H1 (cell line): ENCODE results near the gene GRK3. TPM values are rescaled to one million over a fixed set of nuclear protein-coding genes. Genes with fewer than 3 reads are reported as not detected.

Experiments used
- ASH2L ChIP-seq: fragments of 200-600, 300-600 bp; sonication (generic); IDR thresholded peaks from one replicate; pipeline ENCODE4 v1.7.1; 2017; ENCODE audit warnings: low read length
- ATF3 ChIP-seq: IDR thresholded peaks from 2 replicates; pipeline ENCODE4 v1.6.1; 2011; ENCODE audit warnings: low read depth, mild to moderate bottlenecking, low read length; ENCODE audit not compliant: insufficient read depth
- BRCA1 ChIP-seq: IDR thresholded peaks from 2 replicates; pipeline ENCODE4 v1.6.1; 2012; ENCODE audit warnings: low read depth, low read length, improper control_type of control experiment
- CTBP2 ChIP-seq: IDR thresholded peaks from 2 replicates; pipeline ENCODE4 v1.7.0; 2011; ENCODE audit warnings: borderline replicate concordance, mild to moderate bottlenecking, moderate library complexity, mixed read lengths, low read length; ENCODE audit not compliant: insufficient read depth, insufficient read length
- EGR1 ChIP-seq: IDR thresholded peaks from 2 replicates; pipeline ENCODE4 v1.6.1; 2011; ENCODE audit warnings: low read depth, low read length, borderline replicate concordance
- FOSL1 ChIP-seq: IDR thresholded peaks from 2 replicates; pipeline ENCODE4 v1.6.1; 2011; ENCODE audit warnings: mild to moderate bottlenecking, low read depth, low read length, moderate library complexity; ENCODE audit not compliant: insufficient read depth
- JUND ChIP-seq: IDR thresholded peaks from 2 replicates; pipeline ENCODE4 v1.6.1; 2011; ENCODE audit warnings: mild to moderate bottlenecking, improper control_type of control experiment, low read length
- KDM4A ChIP-seq: IDR thresholded peaks from one replicate; pipeline ENCODE4 v1.7.1; 2012; ENCODE audit warnings: low read depth, mild to moderate bottlenecking, moderate library complexity, low read length, inconsistent platforms; ENCODE audit not compliant: severe bottlenecking
- PHF8 ChIP-seq: fragments of 200-600 bp; sonication (generic); conservative IDR thresholded peaks from 2 replicates; pipeline ENCODE4 v1.7.1; 2012; ENCODE audit warnings: low read depth, mild to moderate bottlenecking, inconsistent platforms, low read length, moderate library complexity
- POLR2AphosphoS5 ChIP-seq: IDR thresholded peaks from 2 replicates; pipeline ENCODE4 v1.6.1; 2011; ENCODE audit warnings: low read depth, low read length
- RAD21 ChIP-seq, 2 experiments: IDR thresholded peaks in 1 of 2; conservative IDR thresholded peaks in 1 of 2; 2 replicates each; pipeline ENCODE4 v1.6.1; 2011; ENCODE audit warnings: low read depth in 2 of 2, low read length in 2 of 2, improper control_type of control experiment in 1 of 2, inconsistent platforms in 1 of 2, mild to moderate bottlenecking in 1 of 2, moderate library complexity in 1 of 2
- RBBP5 ChIP-seq: IDR thresholded peaks from 2 replicates; pipeline ENCODE4 v1.7.1; 2012; ENCODE audit warnings: low read depth, mild to moderate bottlenecking, inconsistent platforms, low read length, moderate library complexity, borderline replicate concordance
- SIN3A ChIP-seq, 2 experiments: IDR thresholded peaks in 1 of 2; conservative IDR thresholded peaks in 1 of 2; 2 replicates each; pipeline ENCODE4 v1.6.1; 2011 to 2012; ENCODE audit warnings: low read length in 2 of 2, improper control_type of control experiment in 1 of 2, low read depth in 1 of 2, mild to moderate bottlenecking in 1 of 2
- SIX5 ChIP-seq: IDR thresholded peaks from 2 replicates; pipeline ENCODE4 v1.6.1; 2011; ENCODE audit warnings: mild to moderate bottlenecking, low read depth, low read length
- SP2 ChIP-seq: IDR thresholded peaks from 2 replicates; pipeline ENCODE4 v1.6.1; 2012; ENCODE audit warnings: mild to moderate bottlenecking, low read length, inconsistent platforms
- TAF1 ChIP-seq: IDR thresholded peaks from 2 replicates; pipeline ENCODE4 v1.6.1; 2011; ENCODE audit warnings: mild to moderate bottlenecking, low read depth, low read length
- TAF7 ChIP-seq: optimal IDR thresholded peaks from 2 replicates; pipeline ENCODE3; 2011; ENCODE audit warnings: low read depth, mild to moderate bottlenecking, inconsistent platforms, low read length, moderate library complexity, borderline replicate concordance
- YY1 ChIP-seq: IDR thresholded peaks from 2 replicates; pipeline ENCODE4 v1.6.1; 2011; ENCODE audit warnings: low read depth, mild to moderate bottlenecking, low read length
- polyA plus RNA-seq, 7 experiments: library from polyadenylated mRNA; depleted of rRNA in 3 of 7; stranded (reverse) in 5 of 7; unstranded in 2 of 7; fragments of >200 nt in 5 of 7; fragments of 200-250 nt in 2 of 7; gene quantifications; 1 replicate in 5 of 7; 2 replicates in 1 of 7; 4 replicates in 1 of 7; pipeline versions ENCODE4 v1.2.1 to v1.2.3, GENCODE V29; 2011 to 2013; ENCODE audit warnings: missing spikeins in 2 of 7, mixed read lengths in 2 of 7
- total RNA-seq: library from RNA; stranded (reverse); fragmentation: NEBNext Ultra II Directional; extraction: Animal tissue kit (Norgen Biotek cat#: 25700); gene quantifications from 2 replicates; pipeline ENCODE4 v1.2.1, GENCODE V29; 2021
- TF ChIP-seq, protein P1 (sequence below), 3 experiments: IDR thresholded peaks; 1 replicate in 2 of 3; 2 replicates in 1 of 3; pipeline versions ENCODE4 v1.5.1 to v1.6.1; 2011; ENCODE audit warnings: low read length in 3 of 3, mild to moderate bottlenecking in 3 of 3, inconsistent platforms in 2 of 3, low read depth in 1 of 3, moderate library complexity in 1 of 3; ENCODE audit not compliant: insufficient read depth in 1 of 3; ENCODE audit errors: control extremely low read depth in 1 of 3
- TF ChIP-seq, protein P2 (sequence below): IDR thresholded peaks from 2 replicates; pipeline ENCODE4 v1.6.1; 2012; ENCODE audit warnings: inconsistent platforms

Gene GRK3
- total and polyA plus RNA-seq, 2 of the 8 experiments (the other 6 are each of a cell fraction or from before 2014, with no cell fraction given): 7.5 to 35.3 TPM

GRCh38 chr22:25564979-25565677, 653 bp downstream of the GRK3 start (continued):
- TF ChIP-seq, protein P1, sequence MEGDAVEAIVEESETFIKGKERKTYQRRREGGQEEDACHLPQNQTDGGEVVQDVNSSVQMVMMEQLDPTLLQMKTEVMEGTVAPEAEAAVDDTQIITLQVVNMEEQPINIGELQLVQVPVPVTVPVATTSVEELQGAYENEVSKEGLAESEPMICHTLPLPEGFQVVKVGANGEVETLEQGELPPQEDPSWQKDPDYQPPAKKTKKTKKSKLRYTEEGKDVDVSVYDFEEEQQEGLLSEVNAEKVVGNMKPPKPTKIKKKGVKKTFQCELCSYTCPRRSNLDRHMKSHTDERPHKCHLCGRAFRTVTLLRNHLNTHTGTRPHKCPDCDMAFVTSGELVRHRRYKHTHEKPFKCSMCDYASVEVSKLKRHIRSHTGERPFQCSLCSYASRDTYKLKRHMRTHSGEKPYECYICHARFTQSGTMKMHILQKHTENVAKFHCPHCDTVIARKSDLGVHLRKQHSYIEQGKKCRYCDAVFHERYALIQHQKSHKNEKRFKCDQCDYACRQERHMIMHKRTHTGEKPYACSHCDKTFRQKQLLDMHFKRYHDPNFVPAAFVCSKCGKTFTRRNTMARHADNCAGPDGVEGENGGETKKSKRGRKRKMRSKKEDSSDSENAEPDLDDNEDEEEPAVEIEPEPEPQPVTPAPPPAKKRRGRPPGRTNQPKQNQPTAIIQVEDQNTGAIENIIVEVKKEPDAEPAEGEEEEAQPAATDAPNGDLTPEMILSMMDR (IDR thresholded peaks at IDR 0.05; ENCODE audit: control extremely low read depth in 1 of 3, insufficient read depth in 1 of 3, low read depth in 1 of 3, low read length in 3 of 3): no peak
- no peak for TF ChIP-seq POLR2AphosphoS5
- TF ChIP-seq TAF7: no peak
- 0 out of 4 replicates have a peak, but pooled peaks of 1 of the 2 experiments have one; percentile 19 for TF ChIP-seq RAD21 (IDR thresholded peaks at IDR 0.05 in 1 of 2, conservative IDR thresholded peaks at IDR 0.05 in 1 of 2; ENCODE audit: low read depth in 2 of 2, low read length in 2 of 2)
- no peak for TF ChIP-seq FOSL1
- TF ChIP-seq, protein P2, sequence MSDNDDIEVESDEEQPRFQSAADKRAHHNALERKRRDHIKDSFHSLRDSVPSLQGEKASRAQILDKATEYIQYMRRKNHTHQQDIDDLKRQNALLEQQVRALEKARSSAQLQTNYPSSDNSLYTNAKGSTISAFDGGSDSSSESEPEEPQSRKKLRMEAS: peak; percentile 31; the same call in 1 of the 2 replicates
- peak; percentile 70; the same call in 1 of the 2 replicates for TF ChIP-seq YY1
- TF ChIP-seq SP2: no peak
- peak; percentile 90 for TF ChIP-seq CTBP2
- TF ChIP-seq BRCA1: no peak
- peak; percentile 61 to 70; a peak in 2 of 4 replicates for TF ChIP-seq SIN3A (conservative IDR thresholded peaks at IDR 0.05 in 1 of 2, IDR thresholded peaks at IDR 0.05 in 1 of 2; ENCODE audit: low read depth in 1 of 2, low read length in 2 of 2)
- peak; percentile 95 for TF ChIP-seq ASH2L
- no peak for TF ChIP-seq JUND
- TF ChIP-seq TAF1: no peak; the same call in 1 of the 2 replicates
- peak; percentile 98 for TF ChIP-seq RBBP5
- no peak for TF ChIP-seq ATF3
- peak; percentile 91 for TF ChIP-seq KDM4A
- TF ChIP-seq SIX5: no peak
- peak; percentile 51; the same call in 1 of the 2 replicates for TF ChIP-seq EGR1
- peak; percentile 52 for TF ChIP-seq PHF8
